ENCODE data around the gene MCCC1. TPM values are rescaled to one million over a fixed set of nuclear protein-coding genes. Genes with fewer than 3 reads are reported as not detected.
A peak's percentile ranks its signal among the peaks of the same experiment; 100 is the strongest.
"Not testable (repeated sequence)": the region's sequence is repeated elsewhere in the genome, so short reads cannot be mapped to it uniquely, and the experiment has no call there.

MCCC1 gene
- total RNA-seq, 1 donor = 16.7 TPM

DNA sequence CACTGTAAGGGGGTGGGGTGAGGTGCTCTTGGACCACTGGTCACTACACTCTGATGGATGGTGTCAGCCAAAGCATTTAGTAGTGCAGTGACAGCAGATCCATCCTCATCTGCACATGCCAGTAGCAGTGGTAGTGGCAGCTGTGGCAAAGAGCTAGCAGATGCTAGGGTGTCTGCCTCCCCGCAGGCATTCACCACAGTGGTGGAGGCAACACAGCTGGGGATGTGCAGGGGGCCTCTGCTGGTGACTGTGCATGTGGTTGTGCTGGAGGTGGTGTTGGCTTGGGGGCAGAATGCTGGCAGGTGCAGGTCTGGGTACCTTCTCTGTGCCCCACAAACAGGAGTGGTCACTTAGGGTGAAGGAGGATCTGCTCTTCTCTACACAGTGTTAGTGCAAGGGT lies 99.5 kb downstream of the MCCC1 start:
- Histone ChIP-seq H3K9me3 (ENCODE audit: low read depth, low read length) (no peaks in the 10 kb centered on the region), H3K4me1 (ENCODE audit: insufficient read depth, low read length) (no peaks in the 10 kb centered on the region), H3K27me3 (ENCODE audit: insufficient read depth, low read length) (no peaks in the 10 kb centered on the region)

DNA sequence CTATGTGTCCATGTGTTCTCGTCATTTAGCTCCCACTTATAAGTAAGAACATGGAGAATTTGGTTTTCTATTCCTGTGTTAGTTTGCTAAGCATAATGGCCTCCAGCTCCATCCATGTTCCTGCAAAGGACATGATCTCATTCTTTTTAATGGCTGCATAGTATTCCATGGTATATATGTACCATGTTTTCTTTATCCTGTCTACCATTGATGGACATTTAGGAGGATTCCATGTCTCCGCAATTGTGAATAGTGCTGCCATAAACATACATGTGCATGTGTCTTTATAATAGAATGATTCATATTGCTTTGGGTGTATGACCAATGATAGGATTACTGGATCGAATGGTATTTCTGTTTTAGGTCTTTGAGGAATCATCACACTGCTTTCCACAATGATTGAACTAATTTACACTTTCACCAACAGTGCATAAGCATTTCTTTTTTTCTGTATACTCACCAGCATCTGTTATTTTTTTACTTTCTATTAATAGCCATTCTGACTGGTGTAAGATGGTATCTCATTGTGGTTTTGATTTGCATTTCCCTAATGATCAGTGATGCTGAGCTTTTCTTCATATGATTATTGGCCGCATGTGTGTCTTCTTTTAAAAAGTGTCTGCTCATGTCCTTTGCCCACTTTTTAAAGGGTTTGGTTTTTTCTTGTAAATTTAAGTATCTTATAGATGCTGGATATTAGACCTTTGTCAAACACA lies 105.7 kb downstream of the MCCC1 start:
- H3K4me3 ChIP-seq (ENCODE audit: low read length); H3K4me1 ChIP-seq (ENCODE audit: insufficient read depth, low read length); H3K9me3 ChIP-seq (ENCODE audit: low read depth, low read length); H3K27me3 ChIP-seq (ENCODE audit: insufficient read depth, low read length): not testable (repeated sequence)

More for the DNA sequence above, 99.5 kb downstream of the MCCC1 start:
- H3K4me3 ChIP-seq (ENCODE audit: low read length) = no peak overlapping the region

DNA sequence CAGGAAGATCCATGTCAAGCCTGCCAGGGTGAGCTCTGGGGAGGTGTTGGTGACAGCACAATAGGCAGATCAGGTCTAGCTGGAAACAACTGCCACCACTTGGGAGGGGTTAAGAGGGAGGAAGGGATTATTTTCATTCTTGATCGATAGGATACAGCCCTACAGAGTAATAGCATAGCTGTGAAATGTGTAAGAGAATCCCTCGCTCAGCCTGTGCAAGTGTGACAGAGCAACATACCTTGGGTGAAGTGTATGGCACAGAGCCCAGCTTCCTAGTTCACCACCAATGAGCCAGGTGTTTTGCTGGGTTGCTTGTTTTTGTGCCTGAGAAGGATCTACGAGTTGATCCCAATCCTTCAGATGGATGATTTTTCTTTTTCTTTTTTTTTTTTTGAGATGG lies 109.7 kb downstream of the MCCC1 start:
- Histone ChIP-seq H3K9me3 (ENCODE audit: low read depth, low read length) (no peaks in the 10 kb centered on the region), H3K4me1 (ENCODE audit: insufficient read depth, low read length) (no peaks in the 10 kb centered on the region), H3K4me3 (ENCODE audit: low read length) (no peak overlapping the region), H3K27me3 (ENCODE audit: insufficient read depth, low read length) (no peaks in the 10 kb centered on the region)

DNA sequence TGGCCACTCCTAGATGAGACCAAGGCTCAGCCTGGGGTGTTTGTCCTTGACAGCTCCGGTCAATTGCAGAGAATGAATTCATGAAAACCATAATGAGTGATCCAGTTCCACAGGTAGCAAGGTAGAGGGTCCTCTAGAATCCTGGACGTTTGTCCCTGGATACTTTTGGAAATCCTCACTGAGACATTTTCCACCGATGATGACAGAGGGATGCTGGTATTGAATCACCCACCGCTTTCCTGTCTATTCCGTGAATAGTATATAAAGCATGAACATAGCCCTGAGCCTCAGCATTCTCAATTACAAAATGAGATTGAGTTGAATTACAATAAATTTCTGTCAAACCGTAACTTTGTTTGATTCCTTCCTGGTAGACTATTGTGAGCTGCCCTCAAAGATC lies 113.3 kb downstream of the MCCC1 start:
- H3K4me3 ChIP-seq (ENCODE audit: low read length) = no peak overlapping the region
- H3K27me3 ChIP-seq (ENCODE audit: insufficient read depth, low read length) = no peaks in the 10 kb centered on the region
- H3K4me1 ChIP-seq (ENCODE audit: insufficient read depth, low read length) = peaks cover 4% of the 10 kb centered on the region
- no peaks in the 10 kb centered on the region for H3K9me3 ChIP-seq (ENCODE audit: low read depth, low read length)

DNA sequence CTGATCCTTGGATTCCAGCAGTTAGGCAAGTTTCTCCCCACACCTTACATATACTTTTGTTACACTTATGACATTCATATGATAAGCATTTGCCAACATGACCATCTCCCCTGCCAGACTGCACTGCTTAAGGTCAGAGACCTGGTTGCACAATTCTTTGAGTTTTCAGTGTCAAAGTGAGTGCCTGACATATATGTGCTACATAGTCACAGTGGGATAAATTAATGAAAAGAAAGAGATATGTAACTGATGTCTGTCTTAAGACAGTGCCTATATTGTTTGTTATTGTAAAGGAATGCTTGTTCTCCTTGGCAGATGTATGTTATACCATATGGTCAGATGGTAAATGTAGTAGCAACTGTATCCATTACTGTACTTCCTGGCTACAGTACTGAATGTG lies 115.4 kb downstream of the MCCC1 start:
- Histone ChIP-seq H3K9me3 (ENCODE audit: low read depth, low read length) (no peaks in the 10 kb centered on the region), H3K27me3 (ENCODE audit: insufficient read depth, low read length) (no peaks in the 10 kb centered on the region), H3K4me3 (ENCODE audit: low read length) (no peak overlapping the region)

DNA sequence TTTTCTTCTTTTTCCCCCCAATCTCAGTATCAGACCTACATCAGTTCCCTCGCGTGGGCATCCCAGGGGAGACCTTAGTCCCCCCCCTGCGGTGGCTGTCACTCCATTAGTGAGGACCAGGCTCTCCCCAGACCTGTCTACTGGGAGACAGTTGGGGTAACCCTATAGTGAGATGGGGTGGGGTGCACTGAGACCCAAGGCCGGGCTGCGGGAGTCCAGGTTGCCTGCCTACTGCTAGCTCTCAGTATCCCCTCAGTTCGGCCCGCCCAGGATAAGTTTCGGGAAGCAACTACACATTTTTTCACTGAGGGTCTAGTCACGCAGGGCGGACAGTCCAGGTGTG lies 118.3 kb downstream of the MCCC1 start:
- H3K4me3 ChIP-seq (ENCODE audit: low read length) = peak overlapping the region; percentile 55
- H3K27me3 ChIP-seq (ENCODE audit: insufficient read depth, low read length) = no peaks in the 10 kb centered on the region

More for the DNA sequence above, 115.4 kb downstream of the MCCC1 start:
- peaks cover 16% of the 10 kb centered on the region for H3K4me1 ChIP-seq (ENCODE audit: insufficient read depth, low read length)

DNA sequence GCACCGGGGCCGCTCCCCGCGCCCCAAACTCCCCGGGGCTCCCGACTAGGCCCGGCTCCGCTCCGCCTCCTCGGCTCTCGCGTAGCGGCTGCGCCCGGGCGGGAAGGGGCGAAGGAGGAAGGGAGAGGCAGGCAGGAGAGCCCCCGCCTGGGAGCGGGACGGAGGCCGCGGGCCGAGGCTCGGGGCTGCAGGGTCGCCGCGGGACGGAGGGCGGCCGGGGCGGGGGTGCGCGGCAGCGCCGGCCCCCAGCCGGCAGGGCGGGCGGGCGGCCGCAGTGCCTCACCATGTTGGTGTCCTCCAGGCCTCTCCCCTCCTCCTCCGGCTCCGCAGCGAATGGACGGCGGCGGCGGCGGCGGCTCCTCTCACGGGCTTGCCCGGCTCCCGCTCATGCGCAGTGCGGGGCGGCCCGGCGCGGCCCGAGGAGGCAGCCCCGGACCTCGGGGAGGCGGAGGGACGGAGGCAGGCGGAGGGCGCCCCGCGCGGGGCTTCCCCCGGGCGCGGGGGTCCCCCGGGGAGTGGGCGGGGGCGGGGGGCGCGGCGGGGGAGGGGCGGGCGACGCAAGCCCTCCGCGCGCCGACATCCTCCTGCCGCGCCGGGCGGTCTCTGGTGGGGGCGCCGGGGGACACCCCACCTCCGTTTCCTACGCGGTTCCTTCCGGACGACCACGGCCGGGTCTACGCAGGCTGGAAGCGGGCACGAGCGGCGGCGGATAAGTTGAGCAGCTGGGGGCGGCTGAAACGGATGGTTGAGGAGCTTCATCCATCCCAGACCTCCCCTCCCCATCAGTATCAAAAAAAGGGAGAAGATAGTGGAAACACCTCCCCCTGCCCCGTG lies 118.9 kb downstream of the MCCC1 start, which contains the start of gene DCUN1D1:
DCUN1D1 (minus strand) TSS at position 335 of the 834 bp plus-strand sequence; CDS start at position 286, 49 bp downstream.
- H3K27me3 ChIP-seq (ENCODE audit: insufficient read depth, low read length) = no peaks in the 10 kb centered on the region
- no peaks in the 10 kb centered on the region for H3K9me3 ChIP-seq (ENCODE audit: low read depth, low read length)
- H3K4me3 ChIP-seq (ENCODE audit: low read length) = peak within 1 kb of the TSS; percentile 80
- H3K4me1 ChIP-seq (ENCODE audit: insufficient read depth, low read length) = peaks cover 23% of the 10 kb centered on the region

More for the DNA sequence above, 118.3 kb downstream of the MCCC1 start:
- Histone ChIP-seq H3K4me1 (ENCODE audit: insufficient read depth, low read length) (peaks cover 23% of the 10 kb centered on the region), H3K9me3 (ENCODE audit: low read depth, low read length) (no peaks in the 10 kb centered on the region)

DNA sequence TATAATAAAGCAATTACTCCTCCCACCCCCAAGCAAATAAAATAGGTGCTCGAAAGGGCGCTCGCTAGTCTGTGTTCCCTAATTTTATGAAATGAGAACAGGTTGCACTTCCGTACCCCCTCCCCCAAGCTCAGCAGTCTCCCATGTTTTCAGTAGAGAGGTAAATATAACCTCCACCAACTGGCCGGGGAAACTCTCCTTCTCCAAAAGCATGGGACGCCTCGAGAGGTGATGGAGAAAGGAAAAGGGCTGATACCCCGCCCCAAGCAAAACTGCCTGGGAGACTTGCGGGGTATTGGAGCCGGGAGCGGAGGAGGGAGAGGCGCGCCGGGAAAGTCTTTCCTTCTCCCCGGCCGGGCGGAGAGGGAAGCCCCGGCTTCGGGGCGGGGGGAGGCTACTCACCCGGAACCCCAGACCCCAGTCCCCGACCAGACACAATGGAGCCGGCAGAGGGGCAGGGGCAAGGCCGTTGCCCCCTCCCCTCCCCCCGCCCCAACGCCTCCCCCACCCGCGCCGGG lies 119.6 kb downstream of the MCCC1 start:
- Histone ChIP-seq H3K27me3 (ENCODE audit: insufficient read depth, low read length) (no peaks in the 10 kb centered on the region), H3K9me3 (ENCODE audit: low read depth, low read length) (no peaks in the 10 kb centered on the region), H3K4me1 (ENCODE audit: insufficient read depth, low read length) (peaks cover 23% of the 10 kb centered on the region), H3K4me3 (ENCODE audit: low read length) (peak overlapping the region; percentile 80)

DNA sequence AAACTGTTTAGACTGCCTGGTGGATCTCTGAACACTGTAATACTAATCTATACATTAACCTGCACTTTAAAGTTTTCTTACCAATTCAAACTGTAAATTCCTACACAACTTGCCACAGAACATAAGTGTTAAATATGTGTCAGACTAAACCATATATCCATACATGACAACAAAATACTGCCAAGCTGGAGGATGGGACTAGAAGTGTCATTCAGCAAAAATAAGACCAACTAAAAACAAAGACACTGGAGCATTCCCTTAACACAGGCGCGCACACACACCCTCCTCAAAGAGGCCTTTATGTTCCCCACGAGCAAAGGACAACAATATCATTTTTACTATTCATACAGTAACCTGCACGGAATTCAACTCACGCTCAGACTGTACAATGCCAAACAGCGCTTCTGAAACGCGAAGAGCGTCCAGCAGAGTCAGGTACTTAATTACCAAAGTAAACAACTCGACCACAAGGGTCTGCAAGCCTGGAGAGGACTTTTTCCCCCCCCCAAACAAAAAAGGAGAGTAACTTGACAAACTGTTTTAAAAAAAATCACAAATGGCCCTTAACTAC lies 120.1 kb downstream of the MCCC1 start:
- Histone ChIP-seq H3K4me1 (ENCODE audit: insufficient read depth, low read length) (peaks cover 23% of the 10 kb centered on the region), H3K4me3 (ENCODE audit: low read length) (peak overlapping the region; percentile 80), H3K27me3 (ENCODE audit: insufficient read depth, low read length) (no peaks in the 10 kb centered on the region), H3K9me3 (ENCODE audit: low read depth, low read length) (no peaks in the 10 kb centered on the region)

DNA sequence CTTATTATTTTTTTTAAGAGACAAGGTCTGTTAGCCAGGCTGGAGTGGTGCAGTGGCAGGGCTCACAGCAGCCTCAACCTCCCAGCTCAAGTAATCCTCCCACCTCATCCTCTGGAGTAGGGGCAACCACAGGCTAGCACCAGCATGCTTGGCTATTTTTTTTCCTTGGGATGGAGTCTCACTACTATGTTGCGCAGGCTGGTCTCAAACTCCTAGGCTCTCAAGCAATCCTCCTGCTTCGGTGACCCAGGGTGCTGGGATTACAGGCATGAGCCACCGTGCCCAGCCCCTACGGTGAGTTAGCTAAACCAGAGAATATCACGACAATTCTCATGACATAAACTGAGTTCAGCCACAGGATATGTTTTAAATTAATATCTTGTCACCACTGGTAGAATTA lies 120.9 kb downstream of the MCCC1 start:
- Histone ChIP-seq H3K9me3 (ENCODE audit: low read depth, low read length) (no peaks in the 10 kb centered on the region), H3K4me1 (ENCODE audit: insufficient read depth, low read length) (peaks cover 23% of the 10 kb centered on the region), H3K27me3 (ENCODE audit: insufficient read depth, low read length) (no peaks in the 10 kb centered on the region), H3K4me3 (ENCODE audit: low read length) (no peak overlapping the region)

DNA sequence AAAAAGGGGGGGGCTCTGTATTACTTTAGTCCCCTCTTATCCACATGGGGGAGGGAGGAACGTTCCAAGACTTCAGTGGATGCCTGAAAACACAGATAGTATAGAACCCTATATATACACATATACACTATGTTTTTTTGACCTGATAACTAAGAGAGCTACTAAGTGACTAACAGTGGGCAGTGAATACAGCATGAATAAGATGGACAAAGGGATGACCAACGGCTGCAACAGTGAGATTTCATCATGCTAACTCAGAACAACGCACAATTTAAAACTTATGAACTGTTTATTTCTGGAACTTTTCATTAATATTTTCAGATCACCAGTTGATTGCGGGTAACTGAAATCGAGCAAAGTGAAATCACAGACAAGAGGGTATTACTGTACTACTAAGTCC lies 126.2 kb downstream of the MCCC1 start:
- no peaks in the 10 kb centered on the region for H3K9me3 ChIP-seq (ENCODE audit: low read depth, low read length)
- no peak overlapping the region for H3K4me3 ChIP-seq (ENCODE audit: low read length)
- H3K4me1 ChIP-seq (ENCODE audit: insufficient read depth, low read length) = peaks cover 15% of the 10 kb centered on the region
- H3K27me3 ChIP-seq (ENCODE audit: insufficient read depth, low read length) = no peaks in the 10 kb centered on the region

DNA sequence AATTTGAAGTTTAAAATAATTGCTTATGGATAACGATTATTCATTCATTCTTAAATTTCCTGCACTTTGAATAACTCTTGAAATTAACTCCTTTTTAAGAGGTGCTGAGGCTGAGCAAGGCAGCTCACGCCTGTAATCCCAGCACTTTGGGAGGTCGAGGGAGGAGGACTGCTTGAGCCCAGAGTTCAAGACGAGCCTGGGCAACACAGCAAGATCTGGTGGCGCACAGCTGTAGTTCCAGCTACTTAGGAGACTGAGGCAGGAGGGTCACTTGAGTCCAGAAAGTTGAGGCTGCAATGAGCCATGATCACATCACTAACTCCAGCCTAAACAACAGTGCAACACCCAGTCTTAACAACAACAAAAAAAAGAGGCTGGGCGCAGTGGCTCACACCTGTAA lies 126.9 kb downstream of the MCCC1 start:
- no peaks in the 10 kb centered on the region for H3K9me3 ChIP-seq (ENCODE audit: low read depth, low read length)

DNA sequence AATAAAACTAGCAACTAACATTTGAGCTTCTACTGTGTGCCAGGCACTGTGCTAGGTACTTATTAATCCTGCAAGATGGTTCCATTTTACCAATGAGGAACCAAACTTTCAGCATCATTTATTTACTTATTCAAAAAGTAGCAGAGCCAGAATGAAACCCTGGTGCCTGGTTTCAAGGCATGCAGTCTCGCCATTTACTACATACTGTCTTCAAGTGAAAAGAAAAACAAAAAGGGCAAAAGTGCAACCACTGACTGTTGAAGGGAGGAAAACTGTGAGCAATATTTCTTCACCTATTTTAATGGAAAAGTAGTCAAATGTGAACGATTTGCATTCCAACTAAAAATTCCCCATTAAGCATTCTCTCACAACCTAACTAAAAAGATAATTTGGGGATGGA lies 127.7 kb downstream of the MCCC1 start:
- H3K4me1 ChIP-seq (ENCODE audit: insufficient read depth, low read length) = peaks cover 21% of the 10 kb centered on the region
- no peak overlapping the region for H3K4me3 ChIP-seq (ENCODE audit: low read length)
- H3K9me3 ChIP-seq (ENCODE audit: low read depth, low read length) = no peaks in the 10 kb centered on the region
- no peaks in the 10 kb centered on the region for H3K27me3 ChIP-seq (ENCODE audit: insufficient read depth, low read length)

More for the DNA sequence above, 126.9 kb downstream of the MCCC1 start:
- no peak overlapping the region for H3K4me3 ChIP-seq (ENCODE audit: low read length)
- H3K4me1 ChIP-seq (ENCODE audit: insufficient read depth, low read length) = peaks cover 21% of the 10 kb centered on the region
- H3K27me3 ChIP-seq (ENCODE audit: insufficient read depth, low read length) = no peaks in the 10 kb centered on the region

DNA sequence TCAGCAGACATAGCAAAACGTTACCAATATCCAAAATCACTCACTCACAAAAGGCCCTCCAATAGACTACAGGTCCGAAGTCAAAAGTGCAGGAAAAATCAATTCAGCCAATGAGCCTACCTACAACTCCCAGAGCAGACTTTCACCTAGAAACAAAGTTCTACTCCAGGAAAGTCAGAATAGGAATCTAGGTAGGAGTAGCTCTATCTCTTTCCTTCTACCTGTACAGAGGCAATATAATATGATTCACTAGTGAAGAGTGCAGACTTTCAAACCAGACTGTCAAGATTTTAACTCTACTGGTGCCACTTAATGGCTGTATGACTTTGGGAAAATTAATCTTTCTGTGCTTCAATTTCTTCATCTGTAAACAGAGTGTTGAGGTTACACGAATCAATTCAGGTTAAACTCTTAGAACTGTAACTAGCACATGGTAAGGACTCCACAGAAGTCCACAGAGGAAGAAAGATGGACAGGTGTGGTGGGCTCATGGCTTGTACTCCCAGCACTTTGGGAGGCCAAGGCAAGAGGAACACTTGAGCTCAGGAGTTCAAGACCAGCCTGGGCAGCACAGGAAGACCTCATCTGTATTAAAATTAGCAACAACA lies 128.4 kb downstream of the MCCC1 start:
- Histone ChIP-seq H3K27me3 (ENCODE audit: insufficient read depth, low read length) (no peaks in the 10 kb centered on the region), H3K4me1 (ENCODE audit: insufficient read depth, low read length) (peaks cover 22% of the 10 kb centered on the region), H3K9me3 (ENCODE audit: low read depth, low read length) (no peaks in the 10 kb centered on the region), H3K4me3 (ENCODE audit: low read length) (no peak overlapping the region)

DNA sequence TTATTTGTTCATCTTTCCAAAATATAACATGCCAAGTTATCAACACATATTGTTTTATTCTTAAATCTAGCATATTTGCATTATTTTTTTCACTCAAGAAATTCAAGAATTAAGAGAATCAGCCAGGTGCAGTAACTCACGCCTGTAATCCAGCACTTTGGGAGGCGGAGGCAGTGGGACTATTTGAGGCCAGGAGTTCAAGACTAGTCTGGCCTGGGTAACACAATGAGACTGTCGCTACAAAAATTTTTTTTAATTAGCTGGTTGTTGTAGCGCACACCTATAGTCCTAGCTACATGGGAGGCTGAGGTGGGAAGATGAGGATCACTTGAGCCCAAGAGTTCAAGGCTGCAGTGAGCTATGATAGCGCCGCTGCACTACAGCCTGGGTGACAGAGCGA lies 129.4 kb downstream of the MCCC1 start:
- H3K9me3 ChIP-seq (ENCODE audit: low read depth, low read length) = no peaks in the 10 kb centered on the region
- no peak overlapping the region for H3K4me3 ChIP-seq (ENCODE audit: low read length)
- H3K4me1 ChIP-seq (ENCODE audit: insufficient read depth, low read length) = peaks cover 23% of the 10 kb centered on the region
- H3K27me3 ChIP-seq (ENCODE audit: insufficient read depth, low read length) = no peaks in the 10 kb centered on the region

Measured in mononuclear cell (primary cell).